Sigmoid colon (tissue), 3 donors: ENCODE results near the gene HTT.

Source experiments
- CTCF ChIP-seq, 4 experiments: fragments of 450-650 bp in 3 of 4; fragments of 200-600 bp in 1 of 4; IDR thresholded peaks; one replicate each; pipeline ENCODE4 v1.5.1; 2016 to 2019; ENCODE audit warnings: antibody characterized with exemption in 4 of 4, mild to moderate bottlenecking in 3 of 4, moderate library complexity in 2 of 4
- POLR2A ChIP-seq, 2 donors: fragments of 450-650 bp; IDR thresholded peaks; one replicate each; pipeline ENCODE4 v1.6.1; 2016; ENCODE audit warnings: antibody characterized with exemption in 2 of 2, mild to moderate bottlenecking in 2 of 2, moderate library complexity in 2 of 2

GRCh38 chr4:3070709-3071500, 3.6 kb upstream of the HTT start:
- no peak for TF ChIP-seq CTCF (IDR thresholded peaks at IDR 0.05)
- TF ChIP-seq POLR2A (IDR thresholded peaks at IDR 0.05) = no peak
